Epithelial cell of prostate (primary cell): ENCODE data around the gene EIF2B2.

ENCODE experiments used
- DNase-seq: peaks from one replicate; pipeline ENCODE4 v3.0.0-alpha.2; 2011; ENCODE audit warnings: low read depth, low spot score
- H3K27ac ChIP-seq: fragments of 450-650 bp; 2 replicates; pipeline ENCODE4 v1.5.1; 2017; ENCODE audit warnings: mild to moderate bottlenecking

Gene EIF2B2

DNA sequence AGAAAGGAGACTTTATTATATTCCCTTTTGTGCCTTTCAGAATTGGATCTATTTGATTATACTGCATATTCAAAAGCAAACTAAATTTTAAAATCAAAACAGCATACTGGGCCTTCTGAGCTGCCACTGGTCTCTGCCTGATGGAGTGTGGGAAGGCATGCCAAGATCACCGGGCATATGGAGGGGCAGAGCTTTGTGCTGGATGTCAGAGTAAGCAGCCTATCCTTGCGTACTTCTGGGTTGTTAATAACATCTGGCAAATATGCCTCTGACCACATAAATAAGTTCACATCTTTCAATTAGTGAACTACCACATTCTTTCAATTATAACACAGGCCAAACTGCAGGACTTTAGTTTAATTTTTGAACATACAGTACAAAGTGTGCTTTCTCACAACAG, 30.2 kb downstream of the EIF2B2 start:
- H3K27ac ChIP-seq: no peak overlapping the region
- no peak for DNase-seq

GRCh38 chr14:75040507-75040906, 37.8 kb downstream of the EIF2B2 start:
- DNase-seq: no peak

DNA sequence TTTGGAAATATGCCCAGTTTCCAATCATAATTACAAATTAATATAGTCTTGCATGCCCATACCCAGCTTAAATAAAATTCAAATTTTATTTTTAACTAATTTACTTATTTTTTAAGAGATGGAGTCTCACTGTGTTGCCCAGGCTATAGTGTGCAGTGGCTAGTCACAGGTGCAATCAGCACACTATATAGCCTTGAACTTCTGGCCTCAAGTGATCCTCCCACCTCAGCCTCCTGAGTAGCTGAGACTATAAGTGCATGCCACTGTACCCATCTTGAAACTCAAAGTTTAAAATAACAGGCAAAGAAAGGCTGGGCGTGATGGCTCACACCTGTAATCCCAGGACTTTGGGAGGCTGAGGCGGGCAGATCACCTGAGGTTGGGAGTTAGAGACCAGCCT, 38.2 kb downstream of the EIF2B2 start:
- H3K27ac ChIP-seq: no peak overlapping the region
- no peak for DNase-seq

More at GRCh38 chr14:75040507-75040906, 37.8 kb downstream of the EIF2B2 start:
- H3K27ac ChIP-seq: no peak overlapping the region

DNA sequence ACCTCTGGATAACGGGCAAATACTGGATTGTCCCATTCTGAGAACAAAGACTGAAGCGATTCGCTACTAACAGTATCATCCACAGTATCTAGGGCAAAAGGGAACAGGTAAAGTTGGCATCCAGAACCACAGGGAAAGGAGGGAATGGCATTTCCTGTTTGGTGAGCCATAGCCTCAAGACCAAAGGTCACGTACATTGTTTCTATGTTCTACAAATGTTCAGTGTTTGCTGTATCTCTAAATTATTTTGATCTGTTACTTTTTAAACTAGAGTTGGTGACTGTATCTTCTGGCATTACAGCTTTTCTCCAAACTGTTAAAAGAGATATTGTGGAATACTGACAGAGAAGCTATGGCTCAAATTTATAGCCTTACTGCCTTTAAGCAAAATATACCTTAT, 38.9 kb downstream of the EIF2B2 start:
- no peak for DNase-seq
- peak overlapping the region; percentile 9 for H3K27ac ChIP-seq

GRCh38 chr14:75042035-75042434, 39.3 kb downstream of the EIF2B2 start:
- peak overlapping the region; percentile 9 for H3K27ac ChIP-seq
- DNase-seq: no peak

DNA sequence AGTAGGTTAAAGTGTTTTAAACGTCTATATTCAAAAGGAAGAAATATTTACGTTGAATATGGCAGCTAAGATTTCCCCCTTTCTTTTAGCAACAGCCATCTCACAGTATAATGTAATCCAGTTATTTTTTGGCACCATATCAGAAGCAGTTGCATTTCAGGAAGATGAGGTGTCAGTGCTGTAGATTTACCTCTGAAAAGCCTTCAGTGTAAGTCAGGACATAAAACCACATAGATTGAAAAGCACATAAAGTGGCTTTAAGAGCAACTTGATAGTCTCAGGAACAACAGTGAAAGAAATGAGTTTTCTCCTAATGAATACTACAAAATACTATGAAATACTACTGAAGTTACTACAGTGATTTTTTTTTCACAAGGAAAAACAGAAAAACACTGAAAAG, 41.6 kb downstream of the EIF2B2 start:
- no peak for DNase-seq
- no peak overlapping the region for H3K27ac ChIP-seq

DNA sequence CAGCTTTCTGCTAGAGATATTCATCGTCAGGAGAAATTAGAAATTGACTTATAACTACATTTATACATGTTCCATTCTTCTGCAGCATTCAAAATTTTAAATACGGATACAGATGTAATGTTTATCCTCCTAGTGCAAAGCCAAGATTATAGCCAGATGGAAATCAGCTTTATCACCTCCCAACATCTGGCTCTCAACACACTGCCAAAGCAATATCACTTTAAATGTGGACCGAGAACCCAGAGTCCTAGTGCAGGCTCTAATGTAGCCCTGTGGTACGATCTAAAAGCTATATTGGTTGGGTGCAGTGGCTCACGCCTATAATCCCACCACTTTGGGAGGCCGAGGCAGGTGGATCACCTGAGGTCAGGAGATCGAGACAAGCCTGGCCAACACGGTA, 42.0 kb downstream of the EIF2B2 start:
- DNase-seq: no peak
- no peak overlapping the region for H3K27ac ChIP-seq

- H3K27ac ChIP-seq: no peak overlapping the region
- no peak for DNase-seq
These were observed 43.6 kb downstream of the EIF2B2 start for GRCh38 chr14:75046275-75046674.

- no peak for DNase-seq
These were observed 44.2 kb downstream of the EIF2B2 start for GRCh38 chr14:75046899-75047298.

GRCh38 chr14:75047506-75047905, 44.8 kb downstream of the EIF2B2 start:
- no peak overlapping the region for H3K27ac ChIP-seq
- DNase-seq: no peak

More at GRCh38 chr14:75046899-75047298, 44.2 kb downstream of the EIF2B2 start:
- no peak overlapping the region for H3K27ac ChIP-seq

- H3K27ac ChIP-seq: no peak overlapping the region
- DNase-seq: no peak
These were observed 45.4 kb downstream of the EIF2B2 start for GRCh38 chr14:75048101-75048500.

DNA sequence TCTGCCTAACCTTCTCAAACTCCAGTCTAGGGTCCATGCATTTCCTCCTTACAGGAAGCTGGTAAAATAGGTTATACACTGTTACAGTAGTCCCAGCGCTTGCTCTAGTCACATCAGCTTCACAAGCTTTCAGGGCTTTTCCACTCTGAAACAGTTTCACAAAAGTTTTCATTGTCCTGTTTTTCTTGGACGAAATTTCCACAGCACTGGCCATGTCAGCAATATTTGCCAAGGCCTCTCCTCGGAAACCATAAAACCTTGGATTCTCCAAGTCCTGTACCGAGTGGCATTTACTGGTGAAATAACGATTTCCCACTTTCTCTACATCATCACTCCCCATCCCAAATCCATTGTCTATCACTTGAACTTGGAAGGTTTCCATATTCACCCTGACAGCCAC, 46.4 kb downstream of the EIF2B2 start:
- DNase-seq: no peak
- H3K27ac ChIP-seq: no peak overlapping the region

DNA sequence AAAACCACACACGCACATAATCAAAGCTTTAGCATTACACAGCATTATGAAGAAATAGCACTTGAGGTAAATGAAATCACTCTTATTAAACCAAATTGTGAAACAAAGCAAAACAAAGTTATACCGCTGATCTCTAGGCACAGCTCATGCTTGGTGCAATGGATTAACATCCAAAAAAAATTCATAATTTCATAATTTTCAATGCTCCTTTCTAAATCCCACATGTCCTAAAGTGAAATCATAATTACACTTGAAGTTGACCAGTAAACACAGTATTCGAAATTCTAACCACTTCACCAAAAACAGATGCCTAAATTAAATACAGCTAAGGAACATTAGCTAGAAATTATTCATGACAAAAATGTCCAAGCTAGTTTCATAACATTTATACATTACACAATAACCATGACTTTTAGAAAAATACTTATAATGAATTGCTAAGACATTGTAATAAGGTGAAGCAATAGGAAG, 47.0 kb downstream of the EIF2B2 start:
- no peak overlapping the region for H3K27ac ChIP-seq

GRCh38 chr14:75050852-75051555, 48.3 kb downstream of the EIF2B2 start, which contains the start of gene MLH3:
MLH3 (minus strand) TSS chr14:75051467; CDS start chr14:75049655, 1,812 bp downstream.
- peak within 1 kb of the TSS; percentile 23 for H3K27ac ChIP-seq
- no peak for DNase-seq

More for the DNA sequence above, 47.0 kb downstream of the EIF2B2 start:
- DNase-seq: no peak

GRCh38 chr14:75051556-75051899, 48.8 kb downstream of the EIF2B2 start:
- H3K27ac ChIP-seq: no peak overlapping the region
- DNase-seq: no peak

DNA sequence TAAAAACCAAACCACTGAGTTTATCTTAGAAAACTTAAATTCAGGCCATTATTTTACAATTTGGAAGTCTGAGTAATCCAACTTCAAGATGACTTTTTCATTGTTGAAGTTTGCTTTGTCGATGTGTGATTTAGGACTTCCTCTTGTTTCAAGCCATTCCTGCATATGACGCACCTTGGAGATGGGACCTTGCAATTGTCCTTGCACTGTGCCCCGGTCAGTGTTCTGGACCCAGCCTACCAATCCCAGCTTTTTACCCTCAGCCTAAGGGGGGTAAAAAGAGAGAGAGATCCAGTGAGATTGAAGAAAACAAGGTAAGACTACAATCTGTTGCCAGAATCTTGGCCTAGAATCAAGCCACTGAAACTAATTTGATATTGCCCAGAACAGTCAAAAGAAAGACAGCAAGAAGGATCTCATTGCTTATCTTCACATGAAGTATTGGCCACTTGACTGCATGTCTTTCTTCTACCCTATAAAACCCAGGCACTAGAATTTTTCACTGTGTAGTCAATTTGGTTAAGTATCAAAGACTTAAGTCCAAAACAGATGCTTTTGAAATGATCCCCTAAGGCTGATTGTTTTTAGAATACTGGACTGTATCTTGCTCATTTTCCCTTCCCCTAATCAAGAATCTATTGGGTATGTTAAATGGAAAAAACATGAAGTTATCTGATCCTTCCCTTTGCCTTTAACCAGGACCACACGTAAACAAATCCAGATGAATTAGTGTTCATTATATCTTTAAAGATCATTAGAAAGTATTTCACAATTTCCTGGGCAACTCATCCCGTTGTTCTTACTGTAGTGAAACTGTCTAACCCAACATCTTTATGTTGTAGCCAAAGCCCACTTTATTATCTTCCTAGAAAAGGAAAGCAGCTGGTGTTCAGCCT, 50.9 kb downstream of the EIF2B2 start:
- no peak for DNase-seq
- H3K27ac ChIP-seq: no peak overlapping the region

DNA sequence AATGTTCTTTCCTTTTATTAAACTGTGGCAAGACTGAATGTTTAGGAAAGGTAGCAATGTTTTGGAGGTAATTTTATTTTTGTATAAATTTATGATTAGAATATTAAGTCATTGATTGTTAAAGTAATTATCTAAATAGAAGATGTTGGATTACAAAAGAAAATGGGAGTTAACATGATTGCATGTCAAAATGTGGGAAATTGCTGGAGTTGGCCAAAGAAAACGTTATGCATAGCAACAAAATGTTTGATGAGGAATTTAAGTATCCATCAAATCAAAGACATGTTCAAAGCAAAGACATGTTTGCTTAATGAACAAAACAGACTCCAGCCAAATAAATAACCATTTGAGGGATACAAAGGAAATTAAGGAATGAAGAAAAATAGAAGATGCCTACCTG, 51.7 kb downstream of the EIF2B2 start:
- H3K27ac ChIP-seq: no peak overlapping the region
- no peak for DNase-seq

DNA sequence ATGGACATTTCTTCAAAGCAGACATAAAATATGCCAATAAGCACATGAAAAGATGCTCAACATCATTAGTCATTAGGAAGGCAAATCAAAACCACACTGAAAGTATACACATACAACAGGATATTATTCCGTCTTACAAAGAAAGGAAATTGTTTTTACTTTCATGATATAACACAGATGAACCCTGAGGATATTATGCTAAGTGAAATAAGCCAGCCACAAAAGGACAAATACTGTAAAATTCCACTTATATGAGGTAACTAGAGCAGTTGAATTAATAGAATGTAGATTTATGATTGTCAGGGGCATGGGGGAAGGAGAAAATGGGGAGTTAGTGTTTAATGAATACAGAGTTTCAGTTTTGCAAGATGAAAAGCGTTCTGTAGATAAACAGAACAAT, 56.9 kb downstream of the EIF2B2 start:
- H3K27ac ChIP-seq: peak overlapping the region; percentile 13
- DNase-seq: no peak

DNA sequence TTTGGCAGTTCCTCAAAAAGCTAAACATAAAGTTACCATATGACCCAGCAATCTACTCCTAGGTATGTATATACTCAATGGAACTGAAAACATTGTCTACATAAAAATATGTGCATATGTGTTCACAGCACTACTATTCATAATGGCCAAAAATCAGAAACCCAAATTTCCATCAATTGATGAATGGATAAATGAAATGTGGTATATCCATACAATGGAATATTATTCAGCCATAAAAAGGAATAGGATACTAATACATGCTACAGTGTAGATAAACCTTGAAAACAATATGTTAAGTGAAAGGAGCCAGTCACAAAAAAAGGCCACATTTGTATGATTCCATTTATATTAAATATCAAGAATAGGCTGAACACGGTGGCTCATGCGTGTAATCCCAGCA, 57.7 kb downstream of the EIF2B2 start:
- H3K27ac ChIP-seq: peak overlapping the region; percentile 13
- no peak for DNase-seq
